Smooth muscle cell (in vitro differentiated cells): ENCODE measurements around the gene TMPRSS6. TPM values are rescaled to one million over a fixed set of nuclear protein-coding genes. Genes with fewer than 3 reads are reported as not detected.

ENCODE experiments used
- DNase-seq: peaks from one replicate; lab custom pipeline; 2025; ENCODE audit not compliant: unreplicated experiment; lab: John Stamatoyannopoulos, UW
- H2AFZ ChIP-seq: fragments of 200-600 bp; sonication (generic); 2 replicates; pipeline ENCODE4 v1.6.0; 2016; ENCODE audit warnings: antibody characterized with exemption, low read depth, mild to moderate bottlenecking
- H3F3A ChIP-seq: fragments of 200-600 bp; sonication (generic); 2 replicates; pipeline ENCODE4 v1.6.0; 2017; ENCODE audit warnings: antibody characterized with exemption, low read depth
- H3K27ac ChIP-seq: fragments of 200-600 bp; sonication (generic); 2 replicates; pipeline ENCODE4 v1.5.1; 2016; ENCODE audit warnings: low read depth, mild to moderate bottlenecking
- H3K27me3 ChIP-seq: fragments of 200-600 bp; sonication (generic); 2 replicates; pipeline ENCODE4 v1.6.1; 2016; ENCODE audit warnings: low read depth, mild to moderate bottlenecking
- H3K36me3 ChIP-seq: fragments of 200-600 bp; sonication (generic); 2 replicates; pipeline ENCODE4 v1.5.1; 2016; ENCODE audit warnings: low read depth
- H3K4me1 ChIP-seq: fragments of 200-600 bp; sonication (generic); 2 replicates; pipeline ENCODE4 v1.5.1; 2016; ENCODE audit warnings: low read depth
- H3K4me2 ChIP-seq: fragments of 200-600 bp; sonication (generic); 2 replicates; pipeline ENCODE4 v1.6.0; 2016; ENCODE audit warnings: mild to moderate bottlenecking
- H3K4me3 ChIP-seq: fragments of 200-600 bp; sonication (generic); 2 replicates; pipeline ENCODE4 v1.5.1; 2016; ENCODE audit warnings: mild to moderate bottlenecking
- H3K79me2 ChIP-seq: fragments of 200-600 bp; sonication (generic); 2 replicates; pipeline ENCODE4 v1.6.0; 2016; ENCODE audit warnings: low read depth, mild to moderate bottlenecking
- H3K9ac ChIP-seq: fragments of 200-600 bp; sonication (generic); 2 replicates; pipeline ENCODE4 v1.6.0; 2016; ENCODE audit warnings: low read depth
- H3K9me3 ChIP-seq: fragments of 200-600 bp; sonication (generic); replicated peaks from 2 replicates; pipeline ENCODE4 v1.5.1; 2016; ENCODE audit warnings: low read depth
- H4K20me1 ChIP-seq: fragments of 200-600 bp; sonication (generic); 2 replicates; pipeline ENCODE4 v1.6.0; 2016; ENCODE audit warnings: low read depth
- CTCF ChIP-seq: fragments of 200-600 bp; sonication (generic); IDR thresholded peaks from 2 replicates; pipeline ENCODE4 v1.5.1; 2017; ENCODE audit warnings: borderline replicate concordance, mild to moderate bottlenecking, antibody characterized with exemption; ENCODE audit not compliant: insufficient read depth, poor library complexity, severe bottlenecking
- WGBS: methylation state at CpG from one replicate; pipeline ENCODE4 v1.1.7; 2016; ENCODE audit warnings: low lambda C conversion rate; 5-methylcytosine and 5-hydroxymethylcytosine counted together
- polyA plus RNA-seq: library from polyadenylated mRNA; unstranded; fragments of >200 nt; fragmentation: Nextera tagmentation; extraction: Ambion mirVana; gene quantifications from 2 replicates; pipeline ENCODE4 v1.2.1, GENCODE V29; 2016
- total RNA-seq: library from RNA; depleted of rRNA; stranded (reverse); fragments of >200 nt; gene quantifications from 2 replicates; pipeline ENCODE4 v1.2.3, GENCODE V29; 2014

The TMPRSS6 gene
- total and polyA plus RNA-seq, 2 experiments from 2014 or later, result not detected

DNA sequence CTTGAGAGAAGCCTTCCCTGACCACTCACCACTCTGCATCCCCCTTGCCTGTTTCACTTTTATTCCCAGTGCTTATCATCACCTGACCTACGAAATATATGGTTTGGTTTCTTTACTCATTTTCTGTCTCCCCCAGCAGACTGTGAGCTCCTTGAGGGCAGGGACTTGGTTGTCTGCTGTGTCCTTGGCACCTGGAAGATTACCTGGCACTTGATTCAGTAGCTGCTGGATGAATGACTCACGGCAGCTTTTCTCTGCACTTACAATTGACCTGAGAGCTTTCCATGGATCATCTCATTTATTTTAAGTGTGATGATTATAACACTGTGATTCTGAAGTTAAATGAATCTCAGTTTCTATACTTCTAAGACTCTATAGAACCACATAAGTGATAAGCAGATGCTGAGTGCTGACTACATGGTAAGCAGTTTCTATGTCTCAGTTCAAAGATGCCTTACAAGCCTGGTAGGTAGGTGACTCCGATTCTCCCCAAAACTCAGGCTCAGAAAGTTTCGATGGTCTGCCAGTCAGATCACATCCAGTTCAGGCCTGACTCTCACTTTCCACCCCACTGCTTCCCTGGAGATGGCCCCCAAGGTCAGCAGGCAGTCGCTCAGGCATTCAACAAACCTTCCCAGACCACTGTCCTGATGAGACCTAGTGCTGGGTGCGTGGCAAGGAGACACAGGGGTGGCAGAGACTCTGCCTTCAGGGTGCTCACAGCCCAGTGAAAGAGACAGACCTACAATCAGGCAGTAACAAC is 28.6 kb upstream of the TMPRSS6 start:
- H3K4me3 ChIP-seq, result no peak overlapping the region
- H3K27ac ChIP-seq, result no peak overlapping the region
- H3F3A ChIP-seq, result no peaks in the 10 kb centered on the region
- H3K4me2 ChIP-seq, result no peak overlapping the region
- no peaks in the 10 kb centered on the region for H4K20me1 ChIP-seq
- 77% methylated on average over 6 of the region's 6 CpGs for WGBS
- no peaks in the 10 kb centered on the region for H3K36me3 ChIP-seq
- no peaks in the 10 kb centered on the region for H3K9me3 ChIP-seq
- H3K27me3 ChIP-seq, result no peaks in the 10 kb centered on the region
- no peak overlapping the region for H3K9ac ChIP-seq
- no peaks in the 10 kb centered on the region for H3K4me1 ChIP-seq
- no peak overlapping the region for H2AFZ ChIP-seq
- DNase-seq, result no peak
- no peaks in the 10 kb centered on the region for H3K79me2 ChIP-seq
- no peak for TF ChIP-seq CTCF

- H3K4me2 ChIP-seq, result no peak overlapping the region
- H2AFZ ChIP-seq, result no peak overlapping the region
These were observed 27.6 kb upstream of the TMPRSS6 start for GRCh38 chr22:37137131-37137530.

DNA sequence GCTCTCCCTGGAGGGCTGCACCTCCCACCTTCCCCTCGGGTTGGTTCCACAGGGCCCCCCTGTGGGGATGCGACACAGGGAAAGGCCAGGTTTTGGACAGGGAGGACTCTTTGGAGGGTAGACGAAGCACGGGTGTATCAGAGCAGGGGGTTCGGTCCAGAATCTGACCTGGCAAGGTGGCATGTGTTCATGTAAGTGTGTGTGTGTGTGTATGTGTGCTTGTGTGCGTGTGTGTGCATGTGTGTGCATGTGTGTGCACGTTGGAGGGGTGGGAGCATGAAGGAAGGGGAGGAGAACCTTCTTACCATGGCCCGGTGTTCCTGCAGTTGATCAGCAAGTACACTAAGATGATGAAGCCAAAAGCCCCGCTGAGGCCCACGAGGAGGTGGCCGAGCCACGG is 25.5 kb upstream of the TMPRSS6 start:
- H3K9me3 ChIP-seq, result no peaks in the 10 kb centered on the region
- no peak overlapping the region for H2AFZ ChIP-seq
- H3K4me3 ChIP-seq, result no peak overlapping the region
- TF ChIP-seq CTCF, result no peak
- no peaks in the 10 kb centered on the region for H3K36me3 ChIP-seq
- no peaks in the 10 kb centered on the region for H4K20me1 ChIP-seq
- 93% methylated on average over 12 of the region's 12 CpGs for WGBS
- DNase-seq, result no peak
- H3K27me3 ChIP-seq, result no peaks in the 10 kb centered on the region
- no peak overlapping the region for H3K9ac ChIP-seq
- no peak overlapping the region for H3K4me2 ChIP-seq
- H3K27ac ChIP-seq, result no peak overlapping the region
- no peaks in the 10 kb centered on the region for H3F3A ChIP-seq
- no peaks in the 10 kb centered on the region for H3K79me2 ChIP-seq
- H3K4me1 ChIP-seq, result no peaks in the 10 kb centered on the region

More at GRCh38 chr22:37137131-37137530, 27.6 kb upstream of the TMPRSS6 start:
- Histone ChIP-seq H3K36me3 (no peaks in the 10 kb centered on the region), H3K4me3 (no peak overlapping the region), H3K79me2 (no peaks in the 10 kb centered on the region), H3K9ac (no peak overlapping the region), H3K4me1 (no peaks in the 10 kb centered on the region), H4K20me1 (no peaks in the 10 kb centered on the region), H3K27me3 (no peaks in the 10 kb centered on the region), H3K27ac (no peak overlapping the region), H3F3A (no peaks in the 10 kb centered on the region), H3K9me3 (no peaks in the 10 kb centered on the region)
- TF ChIP-seq CTCF, result no peak
- 87% methylated on average over 8 of the region's 8 CpGs for WGBS
- DNase-seq, result no peak
